Stimulated activated CD8-positive, alpha-beta memory T cell treated with anti-CD3 and anti-CD28 coated beads, Interleukin-7, amount 100 ng/mL, for 1 hour (primary cell): ENCODE data around the gene LSM14B.

Experiments used
- DNase-seq, 2 donors: peaks; one replicate each; pipeline ENCODE4 v3.0.0-alpha.2; 2020; ENCODE audit warnings: low read depth in 2 of 2

The LSM14B gene

DNA sequence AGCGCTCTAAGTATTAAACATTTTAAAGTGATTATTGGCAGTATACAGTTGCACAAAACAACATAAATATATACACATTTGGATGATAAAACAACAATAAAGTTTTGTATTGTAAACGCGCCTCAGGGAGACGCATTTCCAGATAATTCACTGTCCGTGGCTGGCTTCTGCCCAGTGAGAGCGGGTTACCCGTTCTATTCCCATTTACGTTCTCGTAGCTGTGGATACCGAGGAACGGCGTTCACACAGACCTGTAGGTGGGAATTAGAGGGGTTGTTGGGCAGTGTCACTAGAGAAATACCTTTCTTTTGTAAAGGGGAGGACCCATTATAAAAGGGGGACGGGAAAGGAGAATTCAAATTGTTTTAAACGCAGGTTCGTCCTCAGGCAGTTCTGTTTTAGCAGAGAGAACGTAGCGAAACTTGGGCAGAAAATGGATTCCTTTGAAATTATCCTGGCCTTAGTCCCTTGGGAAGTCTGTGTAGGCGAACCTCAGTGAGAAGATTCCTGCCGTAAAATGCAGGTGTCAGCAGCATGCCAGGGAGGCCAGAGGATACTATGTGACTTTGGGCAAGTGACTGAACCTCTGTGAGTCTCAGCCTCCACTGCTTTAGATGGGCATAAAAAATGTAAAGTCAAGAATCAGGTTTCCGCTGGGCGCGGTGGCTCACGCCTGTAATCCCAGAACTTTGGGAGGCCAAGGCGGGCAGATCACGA, 61.3 kb downstream of the LSM14B start:
- no peak for DNase-seq
